ENCODE measurements around the gene MX1. TPM values are rescaled to one million over a fixed set of nuclear protein-coding genes. Genes with fewer than 3 reads are reported as not detected.

MX1 gene
- total and polyA plus RNA-seq, 8 donors: 11.4 to 125 (median 30.4) TPM

GRCh38 chr21:41479686-41480085, 53.6 kb downstream of the MX1 start:
- H3K4me1 ChIP-seq: peaks cover 39 to 75% (median 54%) of the 10 kb centered on the region in 4 donors
- no peak overlapping the region for H3K4me3 ChIP-seq
- intact Hi-C loops (cut with DNase I; ENCODE audit: low total_unique reads): no loop called here
- H3K36me3 ChIP-seq: peaks cover 8 to 75% (median 48%) of the 10 kb centered on the region in 4 donors
- H3K9me3 ChIP-seq: no peaks in the 10 kb centered on the region
- no peak for DNase-seq
- no peaks in the 10 kb centered on the region for H3K27me3 ChIP-seq
- TF ChIP-seq, protein P1, sequence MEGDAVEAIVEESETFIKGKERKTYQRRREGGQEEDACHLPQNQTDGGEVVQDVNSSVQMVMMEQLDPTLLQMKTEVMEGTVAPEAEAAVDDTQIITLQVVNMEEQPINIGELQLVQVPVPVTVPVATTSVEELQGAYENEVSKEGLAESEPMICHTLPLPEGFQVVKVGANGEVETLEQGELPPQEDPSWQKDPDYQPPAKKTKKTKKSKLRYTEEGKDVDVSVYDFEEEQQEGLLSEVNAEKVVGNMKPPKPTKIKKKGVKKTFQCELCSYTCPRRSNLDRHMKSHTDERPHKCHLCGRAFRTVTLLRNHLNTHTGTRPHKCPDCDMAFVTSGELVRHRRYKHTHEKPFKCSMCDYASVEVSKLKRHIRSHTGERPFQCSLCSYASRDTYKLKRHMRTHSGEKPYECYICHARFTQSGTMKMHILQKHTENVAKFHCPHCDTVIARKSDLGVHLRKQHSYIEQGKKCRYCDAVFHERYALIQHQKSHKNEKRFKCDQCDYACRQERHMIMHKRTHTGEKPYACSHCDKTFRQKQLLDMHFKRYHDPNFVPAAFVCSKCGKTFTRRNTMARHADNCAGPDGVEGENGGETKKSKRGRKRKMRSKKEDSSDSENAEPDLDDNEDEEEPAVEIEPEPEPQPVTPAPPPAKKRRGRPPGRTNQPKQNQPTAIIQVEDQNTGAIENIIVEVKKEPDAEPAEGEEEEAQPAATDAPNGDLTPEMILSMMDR (IDR thresholded peaks at IDR 0.05): no peak
- TF ChIP-seq POLR2AphosphoS5 (IDR thresholded peaks at IDR 0.05) (no peak), POLR2A (IDR thresholded peaks at IDR 0.05) (no peak), EP300 (IDR thresholded peaks at IDR 0.05) (no peak)
- 45 to 51% (median 50%) methylated on average over 8 of the region's 8 CpGs for WGBS, 5 donors
- H3K27ac ChIP-seq: peak overlapping the region; percentile 8 to 67 (median 50)

GRCh38 chr21:41480086-41480690, 54.1 kb downstream of the MX1 start:
- 41 to 67% (median 52%) methylated on average over 16 to 17 of the region's 17 CpGs for WGBS, 5 donors

DNA sequence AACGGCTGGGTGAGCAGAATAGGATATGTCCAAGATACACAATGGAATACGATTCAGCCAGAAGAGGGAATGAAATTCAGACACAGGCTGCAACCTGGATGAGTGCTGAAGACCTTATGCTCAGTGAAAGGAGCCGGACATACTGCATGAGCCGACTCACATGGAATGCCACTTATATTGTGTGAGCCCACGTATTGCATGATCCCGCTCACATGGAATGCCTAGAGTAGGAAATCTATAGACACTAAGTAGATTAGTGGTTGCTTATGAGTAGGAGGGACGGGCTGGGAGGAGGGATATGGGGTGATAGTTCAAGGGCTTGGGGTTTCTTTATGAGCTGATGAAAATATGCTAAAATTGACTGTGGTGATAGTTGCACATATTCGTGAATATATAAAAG, 55.2 kb downstream of the MX1 start:
- WGBS, 5 donors: 61 to 80% (median 65%) methylated on average over 8 of the region's 8 CpGs
- H3K4me1 ChIP-seq: peaks cover 54 to 90% (median 68%) of the 10 kb centered on the region in 4 donors
- TF ChIP-seq, protein P1 (IDR thresholded peaks at IDR 0.05): no peak
- TF ChIP-seq POLR2A (IDR thresholded peaks at IDR 0.05) (no peak), POLR2AphosphoS5 (IDR thresholded peaks at IDR 0.05) (peak in 1 of 3 donors; percentile 2), EP300 (IDR thresholded peaks at IDR 0.05) (no peak)
- H3K9me3 ChIP-seq: no peaks in the 10 kb centered on the region
- intact Hi-C loops (cut with DNase I; ENCODE audit: low total_unique reads): no loop called here
- H3K27ac ChIP-seq: peak overlapping the region in 4 of 5 donors; percentile 40 to 67 (median 57)
- H3K4me3 ChIP-seq: no peak overlapping the region
- peaks cover 5 to 73% (median 48%) of the 10 kb centered on the region in 4 donors for H3K36me3 ChIP-seq
- DNase-seq: no peak
- no peaks in the 10 kb centered on the region for H3K27me3 ChIP-seq

More at GRCh38 chr21:41480086-41480690, 54.1 kb downstream of the MX1 start:
- Histone ChIP-seq H3K27me3 (no peaks in the 10 kb centered on the region), H3K27ac (peak overlapping the region; percentile 8 to 67 (median 50)), H3K4me1 (peaks cover 44 to 80% (median 59%) of the 10 kb centered on the region in 4 donors), H3K36me3 (peaks cover 8 to 79% (median 50%) of the 10 kb centered on the region in 4 donors), H3K9me3 (no peaks in the 10 kb centered on the region), H3K4me3 (no peak overlapping the region)
- DNase-seq: peak in 1 of 2 donors; percentile 86
- peak in 1 of 3 donors; percentile 46 for TF ChIP-seq POLR2AphosphoS5 (IDR thresholded peaks at IDR 0.05)
- no peak for TF ChIP-seq EP300 (IDR thresholded peaks at IDR 0.05)
- TF ChIP-seq, protein P1 (IDR thresholded peaks at IDR 0.05): no peak
- no peak for TF ChIP-seq POLR2A (IDR thresholded peaks at IDR 0.05)
- intact Hi-C loops (cut with DNase I; ENCODE audit: low total_unique reads): no loop called here

GRCh38 chr21:41482301-41482700, 56.3 kb downstream of the MX1 start:
- intact Hi-C loops (cut with DNase I; ENCODE audit: low total_unique reads): no loop called here
- peaks cover 0 to 67% (median 43%) of the 10 kb centered on the region in 4 donors for H3K36me3 ChIP-seq
- WGBS, 5 donors: 22 to 36% (median 30%) methylated on average over 6 of the region's 6 CpGs

More at GRCh38 chr21:41482301-41482700, 56.3 kb downstream of the MX1 start:
- H3K4me1 ChIP-seq: peaks cover 65 to 100% (median 79%) of the 10 kb centered on the region in 4 donors
- peak in 1 of 3 donors; percentile 23 for TF ChIP-seq POLR2AphosphoS5 (IDR thresholded peaks at IDR 0.05)
- TF ChIP-seq EP300 (IDR thresholded peaks at IDR 0.05): no peak
- TF ChIP-seq POLR2A (IDR thresholded peaks at IDR 0.05): no peak
- H3K27ac ChIP-seq: peak overlapping the region in 3 of 5 donors; percentile 30 to 86 (median 50)
- no peak for DNase-seq
- no peaks in the 10 kb centered on the region for H3K27me3 ChIP-seq
- H3K9me3 ChIP-seq: no peaks in the 10 kb centered on the region
- H3K4me3 ChIP-seq: no peak overlapping the region

Measured in stomach (tissue), 9 donors.